HEK293T (cell line): ENCODE data around the gene DYNC1I1.

Experiments used
- BHLHE40 ChIP-seq: fragments of 450-650 bp; IDR thresholded peaks from 2 replicates; pipeline ENCODE4 v1.6.1; 2016; ENCODE audit warnings: mild to moderate bottlenecking, moderate library complexity, borderline replicate concordance
- ELF4 ChIP-seq: fragments of 450-650 bp; IDR thresholded peaks from 2 replicates; pipeline ENCODE4 v1.6.1; 2017; ENCODE audit warnings: antibody characterized with exemption
- FOXA1 ChIP-seq: fragments of 450-650 bp; IDR thresholded peaks from 2 replicates; pipeline ENCODE4 v1.6.1; 2016; ENCODE audit warnings: mild to moderate bottlenecking
- FOXK2 ChIP-seq: fragments of 450-650 bp; IDR thresholded peaks from 2 replicates; pipeline ENCODE4 v1.6.1; 2016; ENCODE audit warnings: mild to moderate bottlenecking
- FOXM1 ChIP-seq: fragments of 450-650 bp; IDR thresholded peaks from 2 replicates; pipeline ENCODE4 v1.6.1; 2017; ENCODE audit warnings: mild to moderate bottlenecking, borderline replicate concordance
- HDGF ChIP-seq: fragments of 450-650 bp; IDR thresholded peaks from 2 replicates; pipeline ENCODE4 v1.6.1; 2017; ENCODE audit warnings: antibody characterized with exemption, borderline replicate concordance
- L3MBTL2 ChIP-seq: fragments of 450-650 bp; conservative IDR thresholded peaks from 2 replicates; pipeline ENCODE4 v1.6.1; 2016; ENCODE audit warnings: mild to moderate bottlenecking
- ZNF384 ChIP-seq: fragments of 450-650 bp; IDR thresholded peaks from 2 replicates; pipeline ENCODE4 v1.6.1; 2016

DNA sequence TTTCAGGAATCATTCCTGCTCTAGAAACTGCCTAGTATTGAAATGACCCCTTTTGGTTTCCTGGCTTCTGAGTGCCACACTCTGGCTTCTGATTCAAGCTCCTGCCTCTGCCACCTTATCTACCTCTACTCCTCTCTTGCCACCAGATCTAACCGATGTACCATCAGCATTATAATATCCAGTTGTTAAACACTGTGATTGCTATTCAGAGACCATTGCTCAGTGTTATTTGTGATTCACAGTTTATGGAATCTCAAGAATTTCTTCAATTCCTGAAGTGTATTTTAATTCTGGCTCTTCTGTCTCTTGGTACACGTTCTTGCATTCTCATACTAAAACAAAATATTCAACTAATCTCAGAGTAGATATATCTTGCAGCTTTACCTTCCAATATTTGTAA is 88.7 kb downstream of the DYNC1I1 start:
- TF ChIP-seq FOXA1 = no peak
- no peak for TF ChIP-seq FOXM1
- no peak for TF ChIP-seq BHLHE40
- TF ChIP-seq L3MBTL2 = no peak
- no peak for TF ChIP-seq ELF4
- TF ChIP-seq FOXK2 = no peak
- no peak for TF ChIP-seq HDGF
- no peak for TF ChIP-seq ZNF384
